Measurements from ENCODE around the gene MTUS2. TPM values are rescaled to one million over a fixed set of nuclear protein-coding genes. Genes with fewer than 3 reads are reported as not detected.

MTUS2 gene
- total and polyA plus RNA-seq, 2 of the 8 experiments (the other 6 are each of a cell fraction or from before 2014, with no cell fraction given) = 0.18 to 0.80 TPM

DNA sequence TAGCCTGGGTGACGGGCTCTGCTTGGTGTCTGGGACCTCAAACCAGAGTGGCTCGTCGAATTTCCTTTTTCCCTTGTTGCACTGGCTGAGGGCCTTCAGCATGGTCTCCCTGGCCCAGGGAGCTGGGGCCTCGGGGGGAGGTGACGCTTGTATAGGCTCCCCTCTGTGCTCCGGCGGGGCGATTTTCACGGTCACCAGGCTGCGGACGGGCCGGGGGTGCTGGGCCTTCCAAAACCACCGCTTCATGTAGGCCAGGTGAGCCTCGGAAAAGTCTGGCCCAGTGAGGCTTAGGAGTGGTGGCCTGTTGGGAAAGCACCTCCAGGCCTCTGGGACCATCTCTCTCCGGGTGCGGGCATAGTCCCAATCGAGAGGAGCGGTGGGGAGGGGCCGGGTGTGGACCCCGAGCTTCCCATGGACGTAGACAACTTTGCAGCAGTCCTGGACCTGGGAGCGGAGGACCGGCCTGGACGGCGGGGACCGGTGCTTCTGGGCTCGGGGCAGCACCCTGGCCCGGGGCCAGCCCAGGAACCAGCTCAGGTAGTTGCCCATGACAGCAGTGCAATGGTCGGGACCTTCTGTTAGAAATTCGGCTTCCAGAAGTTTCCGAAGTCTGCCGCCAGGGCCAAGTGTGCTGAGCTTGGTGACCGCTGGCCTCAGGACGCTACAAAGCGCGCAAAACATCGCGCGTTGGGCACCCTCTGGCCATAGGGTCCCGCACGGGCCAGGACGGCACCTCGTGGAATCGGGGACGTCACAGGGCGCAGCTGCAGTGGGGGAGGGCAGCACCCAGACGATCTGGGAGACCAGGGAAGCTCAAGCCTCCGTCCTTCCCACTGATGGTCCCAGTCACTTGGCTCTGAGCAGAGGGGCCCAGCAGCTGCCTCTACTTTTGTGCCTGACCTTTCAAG, 41.6 kb upstream of the MTUS2 start (continued):
- no peak for TF ChIP-seq RBBP5 (IDR thresholded peaks at IDR 0.05; ENCODE audit: borderline replicate concordance, low read depth, low read length)
- no peak for TF ChIP-seq MAFK (IDR thresholded peaks at IDR 0.05; ENCODE audit: low read depth, low read length)
- no peak for TF ChIP-seq SP2 (IDR thresholded peaks at IDR 0.05; ENCODE audit: low read length)
- no peak for TF ChIP-seq KDM5A (IDR thresholded peaks at IDR 0.05; ENCODE audit: low read length)
- no peak for TF ChIP-seq RNF2 (IDR thresholded peaks at IDR 0.05; ENCODE audit: borderline replicate concordance, low read depth, low read length, missing control alignments, poor library complexity, severe bottlenecking)
- no peak for TF ChIP-seq CBX8 (IDR thresholded peaks at IDR 0.05; ENCODE audit: borderline replicate concordance, low read depth, low read length)
